Measurements from ENCODE around the gene ISCU. TPM values are rescaled to one million over a fixed set of nuclear protein-coding genes. Genes with fewer than 3 reads are reported as not detected.
A peak's percentile ranks its signal among the peaks of the same experiment; 100 is the strongest.

Gene ISCU
- total RNA-seq, 2 donors from 2014 or later: 93.7 to 97.5 TPM

DNA sequence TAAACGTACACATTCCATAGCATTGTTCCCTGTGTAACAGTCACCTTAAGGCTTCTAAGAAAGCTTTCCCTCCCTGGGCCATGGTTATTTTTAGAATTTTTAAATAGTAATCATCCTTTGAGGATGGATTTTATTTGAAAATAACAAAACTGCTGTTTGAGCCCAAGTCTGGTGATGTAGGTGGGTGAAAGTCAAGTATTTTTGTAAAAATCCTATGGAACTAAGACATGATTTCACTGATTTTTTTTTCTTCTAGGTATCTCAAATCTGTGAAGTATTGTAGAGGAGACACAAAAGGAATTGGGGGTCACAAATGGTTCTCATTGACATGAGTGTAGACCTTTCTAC is 1.4 kb downstream of the ISCU start:
- intact Hi-C loops (cut with DNase I): loop anchor here (2.0 to 10.0 kb wide), 3 partner anchors 55 to 391 kb away; no protein-coding TSS in a partner anchor
- H3K27me3 ChIP-seq: no peaks in the 10 kb centered on the region
- peak overlapping the region; percentile 86 for H3K4me3 ChIP-seq
- peak overlapping the region in 1 of 2 donors; percentile 100 for H3K9ac ChIP-seq (ENCODE audit: low read depth in 2 of 2, low read length in 2 of 2)
- H3K27ac ChIP-seq: no peak overlapping the region
- DNase-seq: no peak
- H3K4me1 ChIP-seq: peaks cover 14% of the 10 kb centered on the region
- H3K36me3 ChIP-seq: peaks cover 4% of the 10 kb centered on the region
- TF ChIP-seq, protein P1, sequence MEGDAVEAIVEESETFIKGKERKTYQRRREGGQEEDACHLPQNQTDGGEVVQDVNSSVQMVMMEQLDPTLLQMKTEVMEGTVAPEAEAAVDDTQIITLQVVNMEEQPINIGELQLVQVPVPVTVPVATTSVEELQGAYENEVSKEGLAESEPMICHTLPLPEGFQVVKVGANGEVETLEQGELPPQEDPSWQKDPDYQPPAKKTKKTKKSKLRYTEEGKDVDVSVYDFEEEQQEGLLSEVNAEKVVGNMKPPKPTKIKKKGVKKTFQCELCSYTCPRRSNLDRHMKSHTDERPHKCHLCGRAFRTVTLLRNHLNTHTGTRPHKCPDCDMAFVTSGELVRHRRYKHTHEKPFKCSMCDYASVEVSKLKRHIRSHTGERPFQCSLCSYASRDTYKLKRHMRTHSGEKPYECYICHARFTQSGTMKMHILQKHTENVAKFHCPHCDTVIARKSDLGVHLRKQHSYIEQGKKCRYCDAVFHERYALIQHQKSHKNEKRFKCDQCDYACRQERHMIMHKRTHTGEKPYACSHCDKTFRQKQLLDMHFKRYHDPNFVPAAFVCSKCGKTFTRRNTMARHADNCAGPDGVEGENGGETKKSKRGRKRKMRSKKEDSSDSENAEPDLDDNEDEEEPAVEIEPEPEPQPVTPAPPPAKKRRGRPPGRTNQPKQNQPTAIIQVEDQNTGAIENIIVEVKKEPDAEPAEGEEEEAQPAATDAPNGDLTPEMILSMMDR (IDR thresholded peaks at IDR 0.05): no peak
- no peaks in the 10 kb centered on the region for H3K9me3 ChIP-seq

DNA sequence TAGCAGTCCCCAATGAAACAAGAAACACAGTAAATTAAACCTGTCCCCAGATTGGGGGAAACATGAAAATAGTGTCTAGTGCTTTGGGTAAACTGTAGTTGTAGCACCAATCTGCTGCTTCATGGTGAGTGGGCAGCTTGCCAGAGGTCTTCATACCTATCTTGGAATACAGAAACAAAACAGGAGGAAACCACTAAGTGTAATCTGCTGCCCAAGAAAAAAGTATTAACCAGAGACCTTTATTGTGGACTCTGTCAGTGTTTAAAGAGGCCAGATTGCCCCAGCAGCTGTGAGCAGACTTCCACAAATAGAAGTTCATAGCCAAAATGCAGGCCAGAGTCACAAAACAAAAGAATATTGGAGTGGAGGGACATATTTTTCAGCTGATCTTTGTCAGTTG is 2.3 kb downstream of the ISCU start:
- H3K27ac ChIP-seq: no peak overlapping the region

DNA sequence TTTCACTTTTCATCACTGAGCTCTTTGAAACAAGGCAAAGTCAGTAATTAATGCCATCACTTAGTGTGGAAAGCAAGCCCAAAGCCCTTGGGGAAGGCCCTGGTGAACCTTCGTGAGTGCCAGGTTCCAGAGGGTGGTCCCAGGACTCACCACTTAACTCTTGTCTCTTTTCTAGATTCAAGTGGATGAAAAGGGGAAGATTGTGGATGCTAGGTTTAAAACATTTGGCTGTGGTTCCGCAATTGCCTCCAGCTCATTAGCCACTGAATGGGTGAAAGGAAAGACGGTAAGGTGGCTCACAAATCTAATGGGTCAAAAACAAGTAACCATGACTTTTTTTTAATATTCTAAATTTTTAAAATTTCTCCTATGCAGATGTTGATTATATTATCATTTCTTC is 2.8 kb downstream of the ISCU start:
- peaks cover 4% of the 10 kb centered on the region for H3K4me1 ChIP-seq
- no peak overlapping the region for H3K9ac ChIP-seq (ENCODE audit: low read depth in 2 of 2, low read length in 2 of 2)
- no peaks in the 10 kb centered on the region for H3K9me3 ChIP-seq
- TF ChIP-seq, protein P1 (IDR thresholded peaks at IDR 0.05): no peak
- intact Hi-C loops (cut with DNase I): loop anchor here (10.0 kb wide), 2 partner anchors 240 to 390 kb away; no protein-coding TSS in a partner anchor
- no peak overlapping the region for H3K4me3 ChIP-seq
- no peak overlapping the region for H3K27ac ChIP-seq
- peak; percentile 15 for DNase-seq
- no peaks in the 10 kb centered on the region for H3K27me3 ChIP-seq
- peaks cover 4% of the 10 kb centered on the region for H3K36me3 ChIP-seq

More for the DNA sequence above, 2.3 kb downstream of the ISCU start:
- DNase-seq: peak; percentile 18
- Histone ChIP-seq H3K4me1 (peaks cover 7% of the 10 kb centered on the region), H3K36me3 (peaks cover 4% of the 10 kb centered on the region), H3K9ac (ENCODE audit: low read depth in 2 of 2, low read length in 2 of 2) (no peak overlapping the region), H3K27me3 (no peaks in the 10 kb centered on the region), H3K4me3 (no peak overlapping the region), H3K9me3 (no peaks in the 10 kb centered on the region)
- intact Hi-C loops (cut with DNase I): loop anchor here (10.0 kb wide), 2 partner anchors 240 to 390 kb away; no protein-coding TSS in a partner anchor
- TF ChIP-seq, protein P1 (IDR thresholded peaks at IDR 0.05): no peak

DNA sequence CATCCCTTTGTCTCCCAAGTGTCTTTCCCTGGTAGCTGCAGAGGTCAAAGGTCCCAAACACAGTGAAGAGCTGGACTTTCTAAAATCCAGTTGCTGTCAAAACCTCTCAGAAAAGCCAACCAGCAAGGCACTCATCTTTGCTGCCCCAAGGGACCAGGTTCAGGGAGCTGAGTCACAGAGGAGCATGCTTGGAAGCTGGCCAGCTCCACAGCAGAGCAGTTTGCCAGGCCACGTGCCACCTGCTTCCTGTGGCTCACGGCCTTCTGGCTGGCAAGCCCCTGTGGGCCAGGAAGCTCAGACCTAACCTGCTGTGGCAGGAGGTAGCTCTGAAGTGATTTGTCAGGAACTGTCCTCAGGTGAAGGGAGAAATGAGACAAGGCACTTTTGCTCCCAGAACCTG is 3.6 kb downstream of the ISCU start:
- no peaks in the 10 kb centered on the region for H3K9me3 ChIP-seq
- peaks cover 4% of the 10 kb centered on the region for H3K4me1 ChIP-seq
- H3K27ac ChIP-seq: peak overlapping the region; percentile 38
- H3K9ac ChIP-seq (ENCODE audit: low read depth in 2 of 2, low read length in 2 of 2): no peak overlapping the region
- peak; percentile 71 for DNase-seq
- peaks cover 4% of the 10 kb centered on the region for H3K36me3 ChIP-seq
- intact Hi-C loops (cut with DNase I): loop anchor here (10.0 kb wide), 2 partner anchors 239 to 389 kb away; no protein-coding TSS in a partner anchor
- H3K27me3 ChIP-seq: no peaks in the 10 kb centered on the region
- no peak overlapping the region for H3K4me3 ChIP-seq
- TF ChIP-seq, protein P1 (IDR thresholded peaks at IDR 0.05): no peak

DNA sequence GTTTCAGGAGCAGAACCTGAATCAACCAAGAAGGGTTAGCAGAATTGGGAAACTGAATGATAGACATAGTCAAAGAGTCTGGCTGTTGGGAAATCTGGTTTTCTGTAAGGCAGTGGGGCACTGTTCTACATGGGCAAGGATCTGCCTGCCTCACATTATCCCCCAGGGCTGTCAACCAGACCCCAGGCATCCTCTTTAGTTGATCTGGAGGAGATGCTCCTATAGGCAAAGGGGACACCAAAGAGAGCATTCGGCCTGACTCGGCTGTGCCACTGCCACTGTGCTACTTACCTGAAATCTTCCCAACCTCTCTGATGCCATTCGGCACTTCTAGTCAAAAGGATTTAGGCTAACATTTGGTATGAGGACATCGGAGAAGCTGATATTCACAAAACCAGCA is 4.1 kb downstream of the ISCU start:
- H3K27ac ChIP-seq: peak overlapping the region; percentile 38
- H3K4me1 ChIP-seq: peaks cover 4% of the 10 kb centered on the region
- H3K36me3 ChIP-seq: peaks cover 4% of the 10 kb centered on the region

More for the DNA sequence above, 4.1 kb downstream of the ISCU start:
- Histone ChIP-seq H3K27me3 (no peaks in the 10 kb centered on the region), H3K4me3 (no peak overlapping the region), H3K9ac (ENCODE audit: low read depth in 2 of 2, low read length in 2 of 2) (no peak overlapping the region), H3K9me3 (no peaks in the 10 kb centered on the region)
- intact Hi-C loops (cut with DNase I): loop anchor here (10.0 kb wide), 2 partner anchors 238 to 388 kb away; no protein-coding TSS in a partner anchor
- TF ChIP-seq, protein P1 (IDR thresholded peaks at IDR 0.05): no peak
- peak; percentile 9 for DNase-seq
